T-cell (primary cell): ENCODE measurements around the gene WNT7A. TPM values are rescaled to one million over a fixed set of nuclear protein-coding genes. Genes with fewer than 3 reads are reported as not detected.

ENCODE experiments used
- ATAC-seq, 4 experiments: fragments of 200-7000 bp in 3 of 4; fragments of 150-1000 bp in 1 of 4; cut with Tn5 transposase; replicated peaks in 1 of 4; 1 replicate in 3 of 4; 2 replicates in 1 of 4; pipeline ENCODE4 v1.10.0; 2021; ENCODE audit warnings: moderate library complexity in 3 of 4, mild to moderate bottlenecking in 2 of 4, moderate number of reproducible peaks in 1 of 4
- CTCF ChIA-PET, 2 donors: fragments of 300-600 bp; sonication (Branson Sonifier 250); formaldehyde crosslinking; loops; one replicate each; lab custom pipeline; 2022; ENCODE audit warnings: antibody characterized with exemption in 2 of 2; lab: Charles Lee
- POLR2A ChIA-PET, 2 donors: fragments of 300-600 bp; sonication (Branson Sonifier 250); formaldehyde crosslinking; loops; one replicate each; lab custom pipeline; 2022; ENCODE audit warnings: antibody characterized with exemption in 2 of 2; lab: Charles Lee
- DNase-seq, 35 experiments: peaks; one replicate each; pipeline versions ENCODE4 v3.0.0 to v3.0.0-alpha.2; 2013 to 2023
- H3K27ac ChIP-seq: one replicate; pipeline ENCODE4 v1.5.1; 2013; ENCODE audit warnings: low read length
- H3K27me3 ChIP-seq, 2 experiments: replicated peaks in 1 of 2; 1 replicate in 1 of 2; 2 replicates in 1 of 2; pipeline versions ENCODE4 v1.6.1 to v1.7.0; 2013; ENCODE audit warnings: low read length in 1 of 2, mixed read lengths in 1 of 2; ENCODE audit not compliant: control insufficient read depth in 2 of 2, insufficient read depth in 2 of 2; ENCODE audit errors: extremely low read depth in 1 of 2
- H3K36me3 ChIP-seq, 2 donors: 1 replicate in 1 of 2; 2 replicates in 1 of 2; pipeline versions ENCODE4 v1.6.1 to v1.7.0; 2013; ENCODE audit warnings: low read length in 1 of 2; ENCODE audit not compliant: control insufficient read depth in 2 of 2, insufficient read depth in 1 of 2; ENCODE audit errors: extremely low read depth in 1 of 2
- H3K4me1 ChIP-seq, 2 experiments: 1 replicate in 1 of 2; 2 replicates in 1 of 2; pipeline versions ENCODE4 v1.6.1 to v1.7.0; 2013; ENCODE audit warnings: low read length in 2 of 2, mixed read lengths in 1 of 2; ENCODE audit not compliant: insufficient read depth in 2 of 2, control insufficient read depth in 1 of 2; ENCODE audit errors: extremely low read depth in 1 of 2
- H3K4me3 ChIP-seq, 2 donors: 1 replicate in 1 of 2; 2 replicates in 1 of 2; pipeline versions ENCODE4 v1.5.1 to v1.7.0; 2013; ENCODE audit warnings: mild to moderate bottlenecking in 2 of 2, low read length in 1 of 2, moderate library complexity in 1 of 2; ENCODE audit not compliant: control insufficient read depth in 1 of 2; ENCODE audit errors: extremely low read depth in 1 of 2
- H3K9me3 ChIP-seq: 2 replicates; pipeline ENCODE4 v1.7.0; 2013
- H3K27ac Mint-ChIP-seq, 2 donors: one replicate each; pipeline ENCODE4 v1.8.0; 2020 to 2021; ENCODE audit warnings: mild to moderate bottlenecking in 2 of 2, mixed read lengths in 2 of 2
- H3K27me3 Mint-ChIP-seq, 2 donors: one replicate each; pipeline ENCODE4 v1.8.0; 2021 to 2022; ENCODE audit warnings: mixed read lengths in 2 of 2
- H3K36me3 Mint-ChIP-seq: one replicate; pipeline ENCODE4 v1.8.0; 2021; ENCODE audit warnings: mixed read lengths
- H3K4me1 Mint-ChIP-seq, 3 donors: one replicate each; pipeline ENCODE4 v1.8.0; 2020 to 2022; ENCODE audit warnings: mixed read lengths in 3 of 3, mild to moderate bottlenecking in 1 of 3
- H3K4me3 Mint-ChIP-seq, 3 donors: one replicate each; pipeline ENCODE4 v1.8.0; 2020 to 2022; ENCODE audit warnings: mild to moderate bottlenecking in 3 of 3, mixed read lengths in 3 of 3, moderate library complexity in 3 of 3
- H3K9me3 Mint-ChIP-seq, 3 donors: one replicate each; pipeline ENCODE4 v1.8.0; 2020 to 2022; ENCODE audit warnings: mixed read lengths in 3 of 3
- WGBS: methylation state at CpG from one replicate; pipeline ENCODE4 v1.1.5; 2013; ENCODE audit warnings: missing lambda C conversion rate; ENCODE audit not compliant: insufficient coverage; 5-methylcytosine and 5-hydroxymethylcytosine counted together
- total RNA-seq, 35 experiments: library from RNA in 6 of 35; stranded (reverse) in 6 of 35; fragments of 120-200 nt in 1 of 35; gene quantifications; one replicate each; pipeline versions ENCODE4 v1.2.1 to v1.2.4 and lab custom pipeline; 2013 to 2026

The WNT7A gene
- total RNA-seq, 5 donors from 2014 or later (not counting 1 experiment from before 2014, with no cell fraction given): 8.2 to 15.4 (median 11.7) TPM

DNA sequence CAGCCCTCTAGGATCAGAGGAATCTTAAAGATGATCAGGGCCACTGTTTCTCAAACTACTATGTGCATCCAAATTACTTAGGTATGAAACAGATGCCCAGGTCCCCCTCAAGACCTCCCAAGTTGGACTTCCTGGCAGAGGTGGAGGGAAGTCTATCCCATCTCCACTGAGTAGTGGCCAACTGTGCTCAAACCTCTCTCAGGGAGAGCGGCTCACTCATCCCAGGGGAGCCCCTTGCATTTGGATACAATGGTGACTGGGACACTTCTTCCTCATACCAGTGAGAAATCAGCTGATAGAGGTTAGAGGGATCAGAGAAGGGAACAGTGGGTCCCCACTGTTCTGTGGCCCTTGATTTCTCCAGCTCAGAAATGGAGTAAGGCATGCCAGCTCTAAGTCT lies 8.7 kb upstream of the WNT7A start:
- Histone ChIP-seq H3K36me3 (no peaks in the 10 kb centered on the region), H3K4me1 (peaks cover 5 to 28% of the 10 kb centered on the region in 2 experiments), H3K27me3 (peaks cover 0 to 2% of the 10 kb centered on the region in 2 experiments), H3K9me3 (no peaks in the 10 kb centered on the region), H3K4me3 (no peak overlapping the region), H3K27ac (no peak overlapping the region)
- peaks cover 19 to 37% (median 27%) of the 10 kb centered on the region in 3 donors for H3K4me1 Mint-ChIP-seq
- H3K27me3 Mint-ChIP-seq: peaks cover 4 to 10% of the 10 kb centered on the region in 2 donors
- no peak overlapping the region for H3K4me3 Mint-ChIP-seq
- no peak for DNase-seq
- POLR2A ChIA-PET: interaction anchor here in 1 of 2 donors (0.5 kb wide), 1 partner anchor 405 kb away, joined by 5 read pairs; no protein-coding TSS in a partner anchor
- WGBS: no CpG with 5 or more reads among the region's 1 CpG
- ATAC-seq: no peak
- CTCF ChIA-PET: interaction anchor here in 1 of 2 donors (0.7 kb wide), 1 partner anchor 1337 kb away, joined by 3 read pairs; no protein-coding TSS in a partner anchor
- peak overlapping the region; percentile 17 to 93 for H3K27ac Mint-ChIP-seq
- no peaks in the 10 kb centered on the region for H3K36me3 Mint-ChIP-seq
- H3K9me3 Mint-ChIP-seq: no peaks in the 10 kb centered on the region

DNA sequence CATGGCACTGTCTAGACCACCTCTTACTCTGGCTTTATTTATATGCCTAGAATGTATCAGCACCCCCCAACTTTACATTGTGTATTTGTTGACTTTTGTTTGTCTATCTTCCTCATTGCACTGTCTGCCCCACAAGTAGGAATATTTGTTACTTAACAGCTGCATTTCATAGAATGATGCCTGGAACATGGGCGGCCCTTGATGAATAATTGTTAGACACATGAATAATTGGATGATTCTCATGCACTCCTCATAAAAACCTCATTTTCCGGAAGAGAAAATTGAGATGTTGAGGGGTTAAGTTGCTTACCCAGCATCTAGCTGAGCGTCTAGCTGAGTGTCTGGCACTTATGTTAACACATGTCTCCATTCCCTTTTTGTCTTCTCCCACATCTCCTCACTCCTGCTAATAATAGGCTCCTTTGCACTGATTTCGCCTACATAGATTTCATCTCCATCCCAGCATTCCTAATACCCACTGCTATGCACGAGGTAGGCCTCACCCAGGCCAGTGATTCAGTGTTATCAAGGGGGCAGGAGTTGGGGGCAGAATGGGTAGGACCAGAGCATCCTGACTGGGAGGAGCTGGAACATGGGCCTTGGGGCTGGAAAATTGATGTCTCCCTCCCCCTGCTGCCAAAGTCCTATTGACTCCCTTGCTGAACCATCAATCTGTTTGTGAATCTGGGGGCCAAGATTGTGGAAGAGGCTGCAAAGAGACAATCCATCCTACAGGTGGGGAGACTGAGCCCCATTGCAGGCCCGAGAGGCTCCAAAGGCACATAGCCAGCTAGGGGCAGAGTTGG lies 7.8 kb upstream of the WNT7A start:
- H3K36me3 Mint-ChIP-seq: no peaks in the 10 kb centered on the region
- H3K9me3 Mint-ChIP-seq: no peaks in the 10 kb centered on the region
- Histone ChIP-seq H3K4me3 (no peak overlapping the region), H3K27me3 (peaks cover 0 to 9% of the 10 kb centered on the region in 2 experiments), H3K9me3 (no peaks in the 10 kb centered on the region), H3K27ac (no peak overlapping the region), H3K36me3 (no peaks in the 10 kb centered on the region), H3K4me1 (peaks cover 5 to 28% of the 10 kb centered on the region in 2 experiments)
- no CpG with 5 or more reads among the region's 6 CpGs for WGBS
- peaks cover 19 to 37% (median 27%) of the 10 kb centered on the region in 3 donors for H3K4me1 Mint-ChIP-seq
- peaks cover 11 to 15% of the 10 kb centered on the region in 2 donors for H3K27me3 Mint-ChIP-seq
- ChIA-PET POLR2A (interaction anchor here in 1 of 2 donors (0.5 kb wide), 1 partner anchor 405 kb away, joined by 5 read pairs; no protein-coding TSS in a partner anchor), CTCF (interaction anchor here (0.6 to 3.7 kb wide), 4 partner anchors 9 to 778 kb away, joined by 3 to 39 read pairs (median 12); no protein-coding TSS in a partner anchor)
- H3K27ac Mint-ChIP-seq: peak overlapping the region in 1 of 2 donors; percentile 93
- no peak for DNase-seq
- no peak for ATAC-seq
- H3K4me3 Mint-ChIP-seq: no peak overlapping the region

DNA sequence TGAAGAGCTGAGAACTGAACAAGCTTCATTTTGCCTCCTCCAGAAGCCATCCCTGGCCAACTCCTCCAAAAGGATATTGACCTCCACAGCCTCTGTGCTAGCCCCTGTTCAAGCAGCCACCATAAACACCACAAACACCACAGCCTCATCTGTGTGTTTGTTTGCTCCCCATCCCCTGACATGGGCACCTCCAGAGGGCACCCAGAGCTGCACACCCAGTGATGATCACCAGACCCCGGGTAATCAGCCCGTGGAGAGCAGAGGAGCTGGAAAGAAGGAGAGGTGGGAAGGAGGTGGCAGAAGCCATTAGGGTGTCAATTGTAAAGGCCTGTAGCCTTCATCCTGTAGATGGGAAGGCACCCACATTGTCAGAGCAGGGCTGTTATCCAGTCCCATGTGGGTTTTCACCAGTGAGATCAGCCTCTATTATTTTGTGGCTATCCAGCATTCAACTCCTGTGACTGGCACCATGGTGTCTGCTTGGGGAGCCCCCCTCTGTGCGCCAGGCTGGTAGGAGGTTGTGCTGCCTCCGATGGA lies 6.8 kb upstream of the WNT7A start:
- H3K9me3 ChIP-seq: no peaks in the 10 kb centered on the region
- no peak overlapping the region for H3K27ac ChIP-seq
- WGBS: no CpG with 5 or more reads among the region's 4 CpGs
- POLR2A ChIA-PET: no interaction called here
- Mint-ChIP-seq H3K27me3 (peaks cover 15 to 20% of the 10 kb centered on the region in 2 donors), H3K4me1 (peaks cover 19 to 33% (median 26%) of the 10 kb centered on the region in 3 donors), H3K36me3 (no peaks in the 10 kb centered on the region), H3K4me3 (no peak overlapping the region), H3K9me3 (no peaks in the 10 kb centered on the region), H3K27ac (peak overlapping the region in 1 of 2 donors; percentile 52)
- ATAC-seq: no peak
- H3K4me3 ChIP-seq: no peak overlapping the region
- peaks cover 5 to 21% of the 10 kb centered on the region in 2 experiments for H3K4me1 ChIP-seq
- CTCF ChIA-PET: interaction anchor here (1.0 to 3.7 kb wide), 6 partner anchors 10 to 407 kb away, joined by 3 to 39 read pairs (median 12); no protein-coding TSS in a partner anchor
- H3K36me3 ChIP-seq: no peaks in the 10 kb centered on the region
- H3K27me3 ChIP-seq: peaks cover 4 to 17% of the 10 kb centered on the region in 2 experiments
- DNase-seq: no peak

DNA sequence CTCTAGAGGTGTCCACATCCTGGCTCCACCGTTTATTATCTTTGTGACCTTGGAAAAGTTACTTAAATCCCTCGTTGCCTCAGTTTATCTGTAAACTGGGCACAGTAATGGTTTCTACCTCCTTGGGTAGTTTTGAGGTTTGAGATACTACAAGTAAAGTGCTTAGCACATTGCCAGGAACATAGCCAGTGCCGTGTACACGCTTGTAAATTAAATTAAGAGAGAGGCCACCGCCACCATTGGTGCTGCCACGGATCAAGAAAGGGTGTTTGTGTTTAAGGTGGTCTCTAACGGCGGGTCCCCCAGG lies 5.8 kb upstream of the WNT7A start:
- CTCF ChIA-PET: interaction anchor here (0.9 to 3.7 kb wide), 12 partner anchors 9 to 406 kb away, joined by 3 to 39 read pairs (median 4); no protein-coding TSS in a partner anchor
- Histone ChIP-seq H3K27me3 (peaks cover 8 to 27% of the 10 kb centered on the region in 2 experiments), H3K4me1 (peaks cover 2 to 15% of the 10 kb centered on the region in 2 experiments), H3K9me3 (no peaks in the 10 kb centered on the region), H3K36me3 (no peaks in the 10 kb centered on the region), H3K27ac (no peak overlapping the region), H3K4me3 (no peak overlapping the region)
- POLR2A ChIA-PET: no interaction called here
- no peak overlapping the region for H3K27ac Mint-ChIP-seq
- DNase-seq (no peak), ATAC-seq (no peak)
- WGBS: 22% methylated on average over 6 of the region's 8 CpGs
- H3K9me3 Mint-ChIP-seq: no peaks in the 10 kb centered on the region
- peaks cover 21 to 29% of the 10 kb centered on the region in 2 donors for H3K27me3 Mint-ChIP-seq
- H3K4me1 Mint-ChIP-seq: peaks cover 9 to 25% (median 18%) of the 10 kb centered on the region in 3 donors
- H3K36me3 Mint-ChIP-seq: no peaks in the 10 kb centered on the region
- no peak overlapping the region for H3K4me3 Mint-ChIP-seq

DNA sequence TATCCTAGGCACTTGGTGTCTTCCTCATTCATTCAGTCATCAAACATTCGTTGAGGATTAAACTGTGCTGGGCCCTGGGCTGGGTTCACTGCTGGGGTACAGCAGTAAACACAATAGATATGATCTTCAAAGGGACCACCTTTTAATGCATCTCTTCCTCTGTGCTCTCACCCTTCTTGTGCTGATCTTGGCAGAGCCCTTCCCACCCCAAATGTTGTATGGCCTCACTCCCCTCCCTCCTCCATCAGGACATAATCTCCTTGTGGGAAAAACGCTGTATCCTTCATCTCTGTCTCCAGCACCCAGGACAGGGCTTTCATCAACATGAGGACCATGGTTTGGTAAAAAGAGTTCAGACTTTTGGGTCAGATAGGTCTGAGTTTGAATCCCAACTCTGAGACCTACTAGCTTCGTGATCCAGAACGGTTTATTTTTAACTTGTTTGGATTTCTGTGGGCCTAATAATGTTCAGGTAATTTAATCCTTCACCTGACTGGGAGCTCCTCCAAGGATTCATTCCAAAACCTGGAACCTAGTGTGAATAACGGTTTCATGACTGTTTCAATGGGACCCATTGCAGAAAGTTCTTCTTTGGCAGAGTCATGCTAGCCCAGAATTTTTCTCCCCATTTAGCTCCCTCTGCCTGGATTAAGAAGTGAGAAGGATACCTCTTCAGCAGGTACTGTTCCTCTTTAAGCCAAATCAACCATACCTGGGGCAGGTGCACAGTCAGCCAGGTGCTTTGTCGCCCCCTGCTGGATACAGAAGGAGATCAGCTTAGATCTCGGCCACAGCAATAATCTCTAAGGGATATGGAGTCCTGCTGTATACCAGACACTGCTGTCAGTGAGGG lies 5.2 kb upstream of the WNT7A start:
- ATAC-seq: peak; percentile 58 to 77 (median 63)
- no peak overlapping the region for H3K27ac ChIP-seq
- ChIA-PET POLR2A (no interaction called here), CTCF (interaction anchor here (0.6 to 3.7 kb wide), 18 partner anchors 10 to 619 kb away, joined by 3 to 39 read pairs (median 4); no protein-coding TSS in a partner anchor)
- DNase-seq: peak; percentile 46 to 88 (median 67)
- H3K27me3 ChIP-seq: peaks cover 8 to 32% of the 10 kb centered on the region in 2 experiments
- Mint-ChIP-seq H3K9me3 (no peaks in the 10 kb centered on the region), H3K27ac (no peak overlapping the region), H3K27me3 (peaks cover 21 to 29% of the 10 kb centered on the region in 2 donors), H3K36me3 (no peaks in the 10 kb centered on the region), H3K4me3 (no peak overlapping the region), H3K4me1 (peaks cover 3 to 19% (median 13%) of the 10 kb centered on the region in 3 donors)
- peaks cover 4 to 15% of the 10 kb centered on the region in 2 experiments for H3K4me1 ChIP-seq
- no peaks in the 10 kb centered on the region for H3K36me3 ChIP-seq
- H3K9me3 ChIP-seq: no peaks in the 10 kb centered on the region
- 22% methylated on average over 2 of the region's 7 CpGs for WGBS
- no peak overlapping the region for H3K4me3 ChIP-seq
